Ascending aorta (tissue), 2 donors: ENCODE results near the gene TMED3. TPM values are rescaled to one million over a fixed set of nuclear protein-coding genes. Genes with fewer than 3 reads are reported as not detected.
A peak's percentile ranks its signal among the peaks of the same experiment; 100 is the strongest.
"Not testable (repeated sequence)": the region's sequence is repeated elsewhere in the genome, so short reads cannot be mapped to it uniquely, and the experiment has no call there.

Experiments
- DNase-seq, 2 donors: peaks; one replicate each; pipeline ENCODE4 v3.0.0-alpha.2; 2019; ENCODE audit warnings: low spot score in 2 of 2
- H3K27ac ChIP-seq, 2 donors: fragments of 200-600 bp; sonication (generic); one replicate each; pipeline ENCODE4 v1.5.1; 2016 to 2017; ENCODE audit warnings: mild to moderate bottlenecking in 1 of 2
- H3K27me3 ChIP-seq: fragments of 200-600 bp; sonication (generic); one replicate; pipeline ENCODE4 v1.5.1; 2017
- H3K36me3 ChIP-seq, 2 donors: fragments of 200-600 bp; sonication (generic); one replicate each; pipeline ENCODE4 v1.5.1; 2016
- H3K4me1 ChIP-seq, 2 donors: fragments of 200-600 bp; sonication (generic); one replicate each; pipeline ENCODE4 v1.5.1; 2016 to 2017; ENCODE audit warnings: mild to moderate bottlenecking in 1 of 2
- H3K4me3 ChIP-seq, 2 donors: fragments of 200-600 bp; sonication (generic); one replicate each; pipeline ENCODE4 v1.5.1; 2016 to 2017; ENCODE audit warnings: mild to moderate bottlenecking in 1 of 2
- H3K9me3 ChIP-seq, 2 donors: fragments of 200-600 bp; sonication (generic); one replicate each; pipeline ENCODE4 v1.5.1; 2016
- CTCF ChIP-seq, 3 experiments: fragments of 200-600 bp in 2 of 3; fragments of 450-650 bp in 1 of 3; sonication (generic) in 2 of 3; IDR thresholded peaks; one replicate each; pipeline ENCODE4 v1.5.1; 2016 to 2019; ENCODE audit warnings: antibody characterized with exemption in 3 of 3, mild to moderate bottlenecking in 1 of 3, moderate library complexity in 1 of 3
- intact Hi-C: fragments of 100-400 bp; cut with DNase I; formaldehyde crosslinking; loops from one replicate; pipeline ENCODE4 v1.15.1; 2023
- total RNA-seq: library from RNA; depleted of rRNA; stranded (reverse); fragments of >200 nt; gene quantifications from one replicate; pipeline ENCODE4 v1.1.0, GENCODE V29; 2016

TMED3 gene
- total RNA-seq, 1 donor from 2014 or later: 83.7 TPM

- no peak for TF ChIP-seq CTCF (IDR thresholded peaks at IDR 0.05)
- Histone ChIP-seq H3K4me3 (peak overlapping the region; percentile 60 to 78), H3K36me3 (peaks cover 20 to 34% of the 10 kb centered on the region in 2 donors), H3K27ac (no peak overlapping the region), H3K9me3 (no peaks in the 10 kb centered on the region), H3K4me1 (peaks cover 0 to 2% of the 10 kb centered on the region in 2 donors), H3K27me3 (no peaks in the 10 kb centered on the region)
- DNase-seq: no peak
- intact Hi-C loops: no loop called here
Measured at GRCh38 chr15:79311901-79312553, 1.1 kb downstream of the TMED3 start.

- peaks cover 0 to 2% of the 10 kb centered on the region in 2 donors for H3K4me1 ChIP-seq
- no peak overlapping the region for H3K4me3 ChIP-seq
- H3K9me3 ChIP-seq: no peaks in the 10 kb centered on the region
- H3K36me3 ChIP-seq: peaks cover 28 to 50% of the 10 kb centered on the region in 2 donors
- DNase-seq: no peak
- no peak overlapping the region for H3K27ac ChIP-seq
- TF ChIP-seq CTCF (IDR thresholded peaks at IDR 0.05): no peak
- H3K27me3 ChIP-seq: no peaks in the 10 kb centered on the region
- intact Hi-C loops: no loop called here
Measured at GRCh38 chr15:79314186-79314585, 3.3 kb downstream of the TMED3 start.

GRCh38 chr15:79314811-79315210 lies 3.9 kb downstream of the TMED3 start:
- TF ChIP-seq CTCF (IDR thresholded peaks at IDR 0.05): no peak
- peaks cover 28 to 55% of the 10 kb centered on the region in 2 donors for H3K36me3 ChIP-seq

GRCh38 chr15:79315623-79316328 lies 4.9 kb downstream of the TMED3 start:
- Histone ChIP-seq H3K4me3 (no peak overlapping the region), H3K4me1 (peaks cover 0 to 2% of the 10 kb centered on the region in 2 donors), H3K27me3 (no peaks in the 10 kb centered on the region), H3K36me3 (peaks cover 29 to 55% of the 10 kb centered on the region in 2 donors), H3K27ac (no peak overlapping the region), H3K9me3 (no peaks in the 10 kb centered on the region)
- TF ChIP-seq CTCF (IDR thresholded peaks at IDR 0.05): no peak
- intact Hi-C loops: no loop called here
- no peak for DNase-seq

More at GRCh38 chr15:79314811-79315210, 3.9 kb downstream of the TMED3 start:
- Histone ChIP-seq H3K4me1 (peaks cover 0 to 2% of the 10 kb centered on the region in 2 donors), H3K4me3 (no peak overlapping the region), H3K9me3 (no peaks in the 10 kb centered on the region), H3K27ac (no peak overlapping the region), H3K27me3 (no peaks in the 10 kb centered on the region)
- intact Hi-C loops: no loop called here
- DNase-seq: no peak

GRCh38 chr15:79316864-79317263 lies 6.0 kb downstream of the TMED3 start:
- H3K9me3 ChIP-seq: no peaks in the 10 kb centered on the region
- TF ChIP-seq CTCF (IDR thresholded peaks at IDR 0.05): no peak
- no peak overlapping the region for H3K4me3 ChIP-seq
- no peak overlapping the region for H3K27ac ChIP-seq
- H3K4me1 ChIP-seq: no peaks in the 10 kb centered on the region
- no peaks in the 10 kb centered on the region for H3K27me3 ChIP-seq
- H3K36me3 ChIP-seq: peaks cover 34 to 59% of the 10 kb centered on the region in 2 donors
- intact Hi-C loops: no loop called here
- DNase-seq: no peak

GRCh38 chr15:79319973-79320372 lies 9.1 kb downstream of the TMED3 start:
- H3K27ac ChIP-seq, H3K9me3 ChIP-seq, H3K4me3 ChIP-seq, H3K4me1 ChIP-seq, DNase-seq, H3K27me3 ChIP-seq, intact Hi-C loops: not testable (repeated sequence)
- peaks cover 34 to 66% of the 10 kb centered on the region in 2 donors for H3K36me3 ChIP-seq
